Psoas muscle (tissue), 8 donors: ENCODE results near the gene SMCO2. TPM values are rescaled to one million over a fixed set of nuclear protein-coding genes. Genes with fewer than 3 reads are reported as not detected.

Source experiments
- ATAC-seq, 4 donors: fragments of 200-7000 bp; cut with Tn5 transposase; one replicate each; pipeline ENCODE4 v1.9.1; 2020; ENCODE audit warnings: moderate library complexity in 3 of 4, mild to moderate bottlenecking in 2 of 4
- DNase-seq, 2 donors: peaks; one replicate each; pipeline ENCODE4 v3.0.0-alpha.2; 2020
- H3K27ac ChIP-seq: fragments of 200-600 bp; one replicate; pipeline ENCODE4 v1.8.0; 2022
- H3K27me3 ChIP-seq, 3 donors: fragments of 200-600 bp in 1 of 3; one replicate each; pipeline versions ENCODE4 v1.6.1 to v1.8.0; 2013 to 2022; ENCODE audit warnings: low read length in 2 of 3, mild to moderate bottlenecking in 2 of 3, moderate library complexity in 1 of 3; ENCODE audit not compliant: insufficient read depth in 3 of 3
- H3K36me3 ChIP-seq, 2 donors: fragments of 200-600 bp in 1 of 2; one replicate each; pipeline versions ENCODE4 v1.6.1 to v1.8.0; 2013 to 2022; ENCODE audit warnings: low read depth in 1 of 2, mild to moderate bottlenecking in 1 of 2, moderate library complexity in 1 of 2; ENCODE audit not compliant: insufficient read depth in 1 of 2
- H3K4me1 ChIP-seq: fragments of 200-600 bp; one replicate; pipeline ENCODE4 v1.8.0; 2022
- H3K4me3 ChIP-seq: fragments of 200-600 bp; one replicate; pipeline ENCODE4 v1.8.0; 2022; ENCODE audit warnings: mild to moderate bottlenecking
- H3K9me3 ChIP-seq: fragments of 200-600 bp; one replicate; pipeline ENCODE4 v1.8.0; 2022
- CTCF ChIP-seq: fragments of 200-600 bp; IDR thresholded peaks from one replicate; pipeline ENCODE4 v1.8.0; 2022; ENCODE audit warnings: antibody characterized with exemption
- WGBS, 3 donors: extraction: QIAGEN DNeasy Blood & Tissue Kit; methylation state at CpG; one replicate each; pipeline versions ENCODE4 v1.1.6 to v1.1.7; 2013; 5-methylcytosine and 5-hydroxymethylcytosine counted together
- intact Hi-C, 2 donors: fragments of 100-400 bp; cut with DNase I; formaldehyde crosslinking; loops; one replicate each; pipeline versions ENCODE4 v1.11.0 to v1.14.2; 2022
- polyA plus RNA-seq, 3 donors: library from polyadenylated mRNA; stranded (reverse); fragments of 200-250 nt; gene quantifications; one replicate each; pipeline ENCODE4 v1.2.3, GENCODE V29; 2013
- total RNA-seq, 4 donors: library from RNA; stranded (reverse); fragmentation: NEBNext Ultra II Directional in 2 of 4; extraction: Animal tissue kit (Norgen Biotek cat#: 25700) in 2 of 4; gene quantifications; one replicate each; pipeline versions ENCODE4 v1.2.1 to v1.2.4, GENCODE V29; 2021 to 2023
- donor health status: healthy with polysubstance abuse.
- donor health status: DM: no; HTN: no; CAD: no; lungs with moderate emphysema.
- donor health status: Bipolar disorder and iron deficiency.
- donor health status: healthy.
- donor health status: DM: yes; HTN: yes; CAD: no.
- donor health status: DM: no; HTN: no; CAD: no.
- donor health status: DM: no; HTN: no; CAD: no.
- donor health status: DM: yes; HTN: yes; CAD: no.

SMCO2 gene
- total and polyA plus RNA-seq, 7 donors, result not detected

- no peaks in the 10 kb centered on the region for H3K36me3 ChIP-seq
- no peak for TF ChIP-seq CTCF
- no peaks in the 10 kb centered on the region for H3K9me3 ChIP-seq
- DNase-seq (no peak), ATAC-seq (no peak)
- H3K4me3 ChIP-seq, result no peak overlapping the region
- peaks cover 12% of the 10 kb centered on the region for H3K4me1 ChIP-seq
- 68 to 71% (median 69%) methylated on average over 5 of the region's 5 CpGs for WGBS, 3 donors
- H3K27ac ChIP-seq, result no peak overlapping the region
- intact Hi-C loops, result no loop called here
- H3K27me3 ChIP-seq, result no peaks in the 10 kb centered on the region
These were observed 62.3 kb downstream of the SMCO2 start for GRCh38 chr12:27508736-27509431.

GRCh38 chr12:27511031-27511722 is 64.6 kb downstream of the SMCO2 start:
- no peak overlapping the region for H3K4me3 ChIP-seq
- peak in 1 of 4 donors; percentile 54 for ATAC-seq
- no peaks in the 10 kb centered on the region for H3K27me3 ChIP-seq
- WGBS, 3 donors, result 39 to 61% (median 44%) methylated on average over 6 of the region's 6 CpGs
- H3K36me3 ChIP-seq, result no peaks in the 10 kb centered on the region
- intact Hi-C loops, result loop anchor here in 1 of 2 donors (10.0 kb wide), 1 partner anchor 66 kb away; the partner anchor contains the start of gene SMCO2
- H3K27ac ChIP-seq, result no peak overlapping the region
- peaks cover 12% of the 10 kb centered on the region for H3K4me1 ChIP-seq
- DNase-seq, result no peak
- TF ChIP-seq CTCF, result no peak
- no peaks in the 10 kb centered on the region for H3K9me3 ChIP-seq

GRCh38 chr12:27511723-27512045 is 65.1 kb downstream of the SMCO2 start:
- WGBS, 3 donors, result 63 to 75% (median 69%) methylated on average over 3 of the region's 3 CpGs
- Histone ChIP-seq H3K36me3 (no peaks in the 10 kb centered on the region), H3K4me3 (no peak overlapping the region), H3K4me1 (peaks cover 12% of the 10 kb centered on the region), H3K9me3 (no peaks in the 10 kb centered on the region), H3K27me3 (no peaks in the 10 kb centered on the region), H3K27ac (no peak overlapping the region)
- TF ChIP-seq CTCF, result no peak
- no peak for DNase-seq
- intact Hi-C loops, result loop anchor here in 1 of 2 donors (10.0 kb wide), 1 partner anchor 67 kb away; the partner anchor contains the start of gene SMCO2
- peak in 1 of 4 donors; percentile 26 for ATAC-seq

GRCh38 chr12:27513155-27513824 is 66.8 kb downstream of the SMCO2 start:
- Histone ChIP-seq H3K4me1 (peaks cover 12% of the 10 kb centered on the region), H3K27ac (no peak overlapping the region), H3K9me3 (no peaks in the 10 kb centered on the region), H3K36me3 (no peaks in the 10 kb centered on the region), H3K27me3 (no peaks in the 10 kb centered on the region), H3K4me3 (no peak overlapping the region)
- intact Hi-C loops, result loop anchor here in 1 of 2 donors (10.0 kb wide), 1 partner anchor 68 kb away; the partner anchor contains the start of gene SMCO2
- DNase-seq, result no peak
- no peak for ATAC-seq
- TF ChIP-seq CTCF, result no peak
- WGBS, 3 donors, result 94 to 95% (median 94%) methylated on average over 7 of the region's 7 CpGs
